IMR-90 (cell line): Measurements from ENCODE around the gene RTKN. TPM values are rescaled to one million over a fixed set of nuclear protein-coding genes. Genes with fewer than 3 reads are reported as not detected.
A peak's percentile ranks its signal among the peaks of the same experiment; 100 is the strongest.

Experiments
- ATAC-seq: fragments of 200-7000 bp; cut with Tn5 transposase; 2 replicates; pipeline ENCODE4 v1.9.1; 2020; ENCODE audit warnings: low read depth, mild to moderate bottlenecking, moderate library complexity
- BruUV-seq: library from RNA; stranded (reverse); fragments of 400-500 nt; replicated peaks from 2 replicates; lab custom pipeline; 2021; lab: Mats Ljungman, UMichigan
- CTCF ChIA-PET: fragments of 300-600 bp; formaldehyde crosslinking; extraction: SDS; loops from one replicate; lab custom pipeline; 2021; ENCODE audit warnings: antibody characterized with exemption; lab: Yijun Ruan, JAX
- POLR2A ChIA-PET: fragments of 300-600 bp; sonication (Branson Sonifier 250); formaldehyde crosslinking; loops from one replicate; lab custom pipeline; 2022; ENCODE audit warnings: antibody characterized with exemption; ENCODE audit not compliant: unreplicated experiment; lab: Charles Lee
- DNase-seq: peaks from one replicate; pipeline ENCODE4 v3.0.0; 2013
- H2AFZ ChIP-seq: replicated peaks from 2 replicates; pipeline ENCODE3; 2013; ENCODE audit warnings: low read length, mild to moderate bottlenecking; ENCODE audit not compliant: poor library complexity
- H2AK5ac ChIP-seq: 2 replicates; pipeline ENCODE4 v1.6.1; 2013; ENCODE audit warnings: low read depth, low read length, inconsistent platforms
- H2AK9ac ChIP-seq: replicated peaks from 2 replicates; pipeline ENCODE3; 2013; ENCODE audit warnings: mild to moderate bottlenecking, low read depth, low read length, moderate library complexity; ENCODE audit not compliant: poor library complexity
- H2BK120ac ChIP-seq: 2 replicates; pipeline ENCODE4 v1.6.1; 2013; ENCODE audit warnings: low read depth, low read length, inconsistent platforms
- H2BK15ac ChIP-seq: 3 replicates; pipeline ENCODE4 v1.6.1; 2013; ENCODE audit warnings: low read depth, low read length, inconsistent platforms
- H2BK20ac ChIP-seq: 2 replicates; pipeline ENCODE4 v1.6.1; 2013; ENCODE audit warnings: low read depth, mild to moderate bottlenecking, inconsistent platforms, low read length, moderate library complexity
- H2BK5ac ChIP-seq: 2 replicates; pipeline ENCODE4 v1.6.1; 2013; ENCODE audit warnings: mild to moderate bottlenecking, low read depth, low read length, inconsistent platforms; ENCODE audit not compliant: poor library complexity, severe bottlenecking
- H3K14ac ChIP-seq: replicated peaks from 2 replicates; pipeline ENCODE4 v1.6.1; 2013; ENCODE audit warnings: low read depth, low read length, inconsistent platforms
- H3K18ac ChIP-seq: 2 replicates; pipeline ENCODE4 v1.6.1; 2013; ENCODE audit warnings: low read depth, low read length, control low read depth
- H3K23ac ChIP-seq: 2 replicates; pipeline ENCODE4 v1.6.1; 2013; ENCODE audit warnings: low read depth, low read length, inconsistent platforms
- H3K27ac ChIP-seq: 2 replicates; pipeline ENCODE4 v1.5.1; 2013; ENCODE audit warnings: mild to moderate bottlenecking, control low read depth, low read length; ENCODE audit not compliant: insufficient read depth
- H3K27me3 ChIP-seq: 2 replicates; pipeline ENCODE4 v1.6.1; 2013; ENCODE audit warnings: low read length; ENCODE audit not compliant: control insufficient read depth, insufficient read depth
- H3K36me3 ChIP-seq: 2 replicates; pipeline ENCODE4 v1.6.1; 2013; ENCODE audit warnings: low read length, mixed read lengths; ENCODE audit not compliant: control insufficient read depth, insufficient read depth
- H3K4ac ChIP-seq: 2 replicates; pipeline ENCODE4 v1.6.1; 2013; ENCODE audit warnings: low read depth, low read length, inconsistent platforms
- H3K4me1 ChIP-seq: 2 replicates; pipeline ENCODE4 v1.6.1; 2013; ENCODE audit warnings: low read length, mixed read lengths; ENCODE audit not compliant: control insufficient read depth, insufficient read depth
- H3K4me2 ChIP-seq: 2 replicates; pipeline ENCODE4 v1.6.1; 2013; ENCODE audit warnings: low read depth, mild to moderate bottlenecking, control low read depth, low read length, moderate library complexity
- H3K4me3 ChIP-seq: 2 replicates; pipeline ENCODE4 v1.5.1; 2013; ENCODE audit warnings: low read depth, mild to moderate bottlenecking, control low read depth, low read length, moderate library complexity; ENCODE audit not compliant: insufficient read depth
- H3K56ac ChIP-seq: 2 replicates; pipeline ENCODE4 v1.6.1; 2013; ENCODE audit warnings: low read length, inconsistent platforms; ENCODE audit not compliant: insufficient read depth; ENCODE audit errors: extremely low read depth
- H3K79me1 ChIP-seq, 2 experiments: 2 replicates each; pipeline ENCODE4 v1.6.1; 2013; ENCODE audit warnings: low read length in 2 of 2, inconsistent platforms in 1 of 2, low read depth in 1 of 2
- H3K9ac ChIP-seq: 2 replicates; pipeline ENCODE4 v1.6.1; 2013; ENCODE audit warnings: low read depth, low read length, control low read depth
- H3K9me1 ChIP-seq: 2 replicates; pipeline ENCODE4 v1.6.1; 2013; ENCODE audit warnings: low read length, inconsistent platforms; ENCODE audit not compliant: insufficient read depth
- H3K9me3 ChIP-seq: 2 replicates; pipeline ENCODE4 v1.6.1; 2013; ENCODE audit warnings: low read length; ENCODE audit not compliant: control insufficient read depth, insufficient read depth
- H4K20me1 ChIP-seq: 2 replicates; pipeline ENCODE4 v1.6.1; 2013; ENCODE audit warnings: low read length, inconsistent platforms; ENCODE audit not compliant: insufficient read depth
- H4K5ac ChIP-seq: 2 replicates; pipeline ENCODE4 v1.6.1; 2013; ENCODE audit warnings: mild to moderate bottlenecking, low read depth, low read length, control low read depth
- H4K8ac ChIP-seq, 2 experiments: 2 replicates each; pipeline ENCODE4 v1.6.1; 2013; ENCODE audit warnings: low read depth in 2 of 2, low read length in 2 of 2, control low read depth in 1 of 2, inconsistent platforms in 1 of 2
- H4K91ac ChIP-seq: 2 replicates; pipeline ENCODE4 v1.6.1; 2013; ENCODE audit warnings: low read depth, low read length, inconsistent platforms; ENCODE audit not compliant: insufficient read depth
- BHLHE40 ChIP-seq: fragments of 150-350 bp; IDR thresholded peaks from 2 replicates; pipeline ENCODE4 v1.6.1; 2016; ENCODE audit warnings: mild to moderate bottlenecking, low read depth, low read length
- MAZ ChIP-seq: IDR thresholded peaks from 2 replicates; pipeline ENCODE4 v1.6.1; 2012; ENCODE audit warnings: low read depth, mild to moderate bottlenecking, low read length, improper control_type of control experiment, moderate library complexity, borderline replicate concordance
- MXI1 ChIP-seq: IDR thresholded peaks from 2 replicates; pipeline ENCODE4 v1.6.1; 2012; ENCODE audit warnings: low read depth, mild to moderate bottlenecking, low read length, moderate library complexity, borderline replicate concordance
- WGBS, 2 experiments: methylation state at CpG; one replicate each; pipeline versions ENCODE4 v1.1.5 to v1.1.7; 2013; ENCODE audit warnings: missing lambda C conversion rate in 2 of 2; ENCODE audit not compliant: insufficient read length in 1 of 2; ENCODE audit errors: extremely low coverage in 2 of 2; 5-methylcytosine and 5-hydroxymethylcytosine counted together
- dilution Hi-C: fragments of 300-500 bp; cut with HindIII; formaldehyde crosslinking; loops from one replicate; pipeline ENCODE4 v1.14.3; 2018; ENCODE audit warnings: low sequenced_read_pairs; ENCODE audit not compliant: unreplicated experiment
- in situ Hi-C: fragments of 300-500 bp; cut with MboI; formaldehyde crosslinking; loops from 3 replicates; pipeline ENCODE4 v1.14.3; 2019; ENCODE audit warnings: low sequenced_read_pairs, inconsistent platforms, mixed read lengths
- intact Hi-C: fragments of 100-400 bp; cut with micrococcal nuclease; formaldehyde crosslinking; loops from 2 replicates; pipeline ENCODE4 v1.10.0; 2022
- polyA plus RNA-seq, 3 experiments: library from polyadenylated mRNA; depleted of rRNA; stranded (reverse); fragments of >200 nt; gene quantifications; 2 replicates each; pipeline ENCODE4 v1.2.3, GENCODE V29; 2012; ENCODE audit warnings: low replicate concordance in 1 of 3
- total RNA-seq: library from RNA; depleted of rRNA; stranded (reverse); fragments of >200 nt; gene quantifications from 2 replicates; pipeline ENCODE4 v1.2.3, GENCODE V29; 2012

The RTKN gene
- total and polyA plus RNA-seq, 2 of the 4 experiments (the other 2 are of a cell fraction): 11.1 to 19.7 TPM

- POLR2A ChIA-PET: interaction anchor here (0.6 to 1.4 kb wide), 4 partner anchors 10 to 28 kb away, joined by 3 to 7 read pairs (median 5); partner anchors contain the start of genes MRPL53 and WBP1
These were observed 40.4 kb upstream of the RTKN start for GRCh38 chr2:74481961-74482800.

More at GRCh38 chr2:74481961-74482800, 40.4 kb upstream of the RTKN start:
- Histone ChIP-seq H3K4me2 (peak overlapping the region; percentile 97), H3K9me3 (no peaks in the 10 kb centered on the region), H3K27ac (peak overlapping the region; percentile 87), H2BK120ac (peak overlapping the region; percentile 28; the same call in 1 of the 2 replicates), H3K36me3 (peaks cover 13% of the 10 kb centered on the region), H3K4me1 (peaks cover 11% of the 10 kb centered on the region), H3K23ac (peak overlapping the region; percentile 65), H4K5ac (peak overlapping the region; percentile 17), H3K18ac (peak overlapping the region; percentile 9; the same call in 1 of the 2 replicates), H3K4ac (peak overlapping the region; percentile 79), H4K91ac (peak overlapping the region; percentile 79), H3K9me1 (peaks cover 11% of the 10 kb centered on the region; the same call in 1 of the 2 replicates), H4K20me1 (peaks cover 3% of the 10 kb centered on the region; the same call in 1 of the 2 replicates), H2BK5ac (peak overlapping the region; percentile 83), H2AK5ac (peak overlapping the region; percentile 66), H3K4me3 (peak overlapping the region; percentile 80), H3K56ac (peak overlapping the region; percentile 48; the same call in 1 of the 2 replicates), H2AFZ (peak overlapping the region; percentile 100), H4K8ac (peak overlapping the region; percentile 79 to 88; a peak in 3 of 4 replicates), H3K27me3 (no peaks in the 10 kb centered on the region), H3K79me1 (peaks cover 23 to 69% of the 10 kb centered on the region in 2 experiments), H3K9ac (peak overlapping the region; percentile 76), H2BK20ac (no peak overlapping the region), H2AK9ac (peak overlapping the region; percentile 99), H2BK15ac (no peak overlapping the region; the same call in 2 of the 3 replicates), H3K14ac (peak overlapping the region; percentile 69)
- ATAC-seq (peak; percentile 46), DNase-seq (no peak)
- dilution Hi-C loops: no loop called here
- intact Hi-C loops: no loop called here
- no TSS peak for BruUV-seq
- in situ Hi-C loops: loop anchor here (5.0 to 25.0 kb wide), 2 partner anchors 95 to 380 kb away; no protein-coding TSS in a partner anchor
- 0% methylated on average over 26 of the region's 80 CpGs; no CpG with 5 or more reads in 1 of the 2 experiments for WGBS, 2 experiments
- TF ChIP-seq BHLHE40 (no peak), MXI1 (peak; percentile 59; the same call in 1 of the 2 replicates), MAZ (0 out of 2 replicates have a peak, but pooled peaks have one; percentile 22)
- CTCF ChIA-PET: interaction anchor here (0.6 to 3.4 kb wide), 5 partner anchors 14 to 106 kb away, joined by 3 to 17 read pairs (median 4); no protein-coding TSS in a partner anchor
